Retina (tissue), 1 donor: ENCODE data around the gene SCLY.

Experiments
- DNase-seq: peaks from one replicate; pipeline ENCODE4 v3.0.0-alpha.2; 2016

SCLY gene

GRCh38 chr2:238098901-238099713 is 38.3 kb downstream of the SCLY start:
- DNase-seq = no peak

DNA sequence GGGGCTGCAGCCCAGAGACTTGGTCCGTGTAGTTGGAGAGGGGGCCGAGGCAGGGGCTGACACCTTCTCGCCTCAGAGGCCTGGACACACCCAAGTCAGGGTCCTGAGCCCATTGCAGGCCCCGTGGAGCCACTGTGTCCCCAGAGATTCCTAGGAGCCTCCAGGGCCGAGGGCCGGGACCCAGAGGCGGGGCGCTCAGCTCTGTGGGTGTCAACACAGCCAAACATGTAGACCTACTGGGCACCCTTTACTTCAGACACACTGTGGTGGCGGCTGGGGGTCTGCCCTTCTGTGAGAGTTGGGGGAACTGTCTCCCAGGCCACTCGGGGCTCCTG is 38.9 kb downstream of the SCLY start:
- DNase-seq = no peak

- DNase-seq = no peak
Observed at GRCh38 chr2:238100049-238100820, 39.4 kb downstream of the SCLY start, which contains the start of gene ESPNL. ESPNL (plus strand) TSS chr2:238100340; CDS start chr2:238100420, 80 bp downstream.

DNA sequence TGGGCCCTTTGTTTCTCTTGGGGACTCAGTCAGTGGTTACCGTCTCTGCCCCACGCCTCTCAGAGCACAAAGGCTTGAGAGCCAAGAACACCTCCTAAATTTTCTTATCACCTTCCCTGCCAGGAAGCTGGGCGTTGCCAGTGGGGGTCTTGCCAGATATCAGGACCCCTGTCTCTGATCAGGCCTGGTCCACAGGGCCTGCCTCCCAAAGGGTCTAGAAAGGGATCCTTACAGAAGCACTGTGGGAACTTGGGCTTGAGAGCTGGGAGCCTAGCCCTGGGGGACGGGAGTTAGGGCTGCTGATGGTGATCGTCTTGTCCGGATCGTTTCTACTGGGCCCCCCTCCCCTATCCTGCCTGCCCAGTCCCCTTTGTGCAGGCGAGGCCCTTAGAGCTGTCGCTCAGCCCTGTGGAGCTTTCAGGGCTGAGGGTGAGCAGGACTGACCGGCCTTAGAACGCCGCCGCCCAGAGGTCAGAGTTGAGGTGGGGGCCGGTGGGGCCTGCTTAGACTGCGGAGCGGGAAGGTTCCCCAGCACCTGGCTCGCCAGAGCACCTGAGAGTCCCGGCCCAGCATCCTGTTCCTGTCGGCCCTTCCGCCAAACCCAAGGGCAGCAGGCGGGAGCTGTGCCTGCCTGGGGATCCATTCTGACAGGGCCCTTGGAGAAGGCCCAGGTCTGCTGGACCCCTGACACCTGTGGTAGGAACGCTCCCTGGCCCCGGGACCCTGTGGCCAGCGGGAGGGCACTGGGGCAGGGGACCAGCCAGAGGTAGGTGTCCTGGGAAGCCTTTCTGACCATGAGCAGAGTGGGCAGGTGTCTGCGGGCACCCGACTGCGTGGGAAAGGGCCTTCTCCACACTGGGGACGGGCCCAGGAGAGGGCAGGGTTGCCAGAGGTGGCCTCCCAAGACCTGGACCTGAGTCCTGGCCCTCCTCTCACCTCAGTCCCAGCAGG is 40.3 kb downstream of the SCLY start:
- no peak for DNase-seq

DNA sequence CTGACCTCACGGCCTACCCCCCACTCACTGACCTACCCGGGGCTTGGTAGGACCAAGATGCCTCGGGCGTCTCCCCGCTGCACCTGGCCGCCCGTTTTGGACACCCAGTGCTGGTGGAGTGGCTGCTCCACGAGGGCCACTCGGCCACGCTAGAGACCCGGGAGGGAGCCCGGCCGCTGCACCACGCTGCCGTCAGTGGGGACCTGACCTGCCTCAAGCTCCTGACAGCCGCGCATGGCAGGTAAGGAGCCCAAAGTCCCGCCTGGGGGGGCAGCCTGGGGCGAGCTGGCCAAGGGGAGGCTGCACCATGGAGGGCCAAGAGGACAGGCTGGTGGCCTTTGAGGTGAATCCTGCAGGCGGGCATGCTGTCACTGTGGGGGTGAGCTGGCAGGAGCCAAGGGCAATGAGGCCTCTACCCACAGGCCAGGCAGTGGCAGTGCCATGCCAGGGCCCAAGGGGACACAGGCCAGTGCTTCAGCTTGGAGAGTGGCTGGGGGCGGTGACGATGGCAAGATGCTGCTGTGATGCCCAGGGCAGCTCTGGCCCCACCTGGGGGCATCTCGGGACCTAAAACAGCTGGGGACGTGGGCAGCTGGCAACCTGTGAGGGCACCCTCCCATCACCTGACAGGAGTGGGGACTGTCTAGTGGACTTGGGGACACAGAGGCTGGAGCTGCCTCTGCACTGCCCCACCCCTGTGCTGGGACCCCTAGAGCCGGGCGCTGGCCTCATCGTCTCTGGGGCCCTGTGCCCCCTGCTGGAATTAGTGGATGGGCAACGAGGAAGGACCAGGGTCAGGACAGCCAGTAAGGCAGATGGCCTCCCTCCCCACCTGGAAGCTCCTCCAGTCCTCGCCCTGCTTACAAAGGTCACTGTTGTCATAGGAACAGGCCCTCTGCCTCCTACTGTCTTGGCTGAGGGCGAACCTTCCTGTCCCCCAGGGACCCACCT is 41.4 kb downstream of the SCLY start:
- DNase-seq = no peak

DNA sequence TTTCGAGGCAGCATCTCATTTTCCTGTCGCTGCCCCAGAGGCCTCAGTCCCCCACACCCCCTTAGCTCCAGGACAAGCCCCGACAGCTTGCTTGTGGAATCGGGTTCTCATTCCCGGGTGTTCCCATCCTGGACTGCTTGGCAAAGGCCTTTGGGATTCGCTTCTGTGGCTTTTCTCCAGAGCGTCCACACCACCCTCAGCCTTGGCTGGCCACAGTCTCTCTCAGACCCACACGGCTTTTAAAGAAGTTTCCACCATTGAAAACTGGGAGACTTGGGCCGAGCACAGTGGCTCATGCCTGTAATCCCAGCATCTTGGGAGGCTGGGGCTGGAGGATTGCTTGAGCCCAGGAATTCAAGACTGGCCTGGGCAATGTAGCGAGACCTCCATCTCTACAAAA is 42.1 kb downstream of the SCLY start:
- DNase-seq = no peak

- DNase-seq = no peak
Observed at GRCh38 chr2:238103465-238104225, 42.8 kb downstream of the SCLY start.

GRCh38 chr2:238104226-238104690 is 43.5 kb downstream of the SCLY start:
- DNase-seq = no peak

DNA sequence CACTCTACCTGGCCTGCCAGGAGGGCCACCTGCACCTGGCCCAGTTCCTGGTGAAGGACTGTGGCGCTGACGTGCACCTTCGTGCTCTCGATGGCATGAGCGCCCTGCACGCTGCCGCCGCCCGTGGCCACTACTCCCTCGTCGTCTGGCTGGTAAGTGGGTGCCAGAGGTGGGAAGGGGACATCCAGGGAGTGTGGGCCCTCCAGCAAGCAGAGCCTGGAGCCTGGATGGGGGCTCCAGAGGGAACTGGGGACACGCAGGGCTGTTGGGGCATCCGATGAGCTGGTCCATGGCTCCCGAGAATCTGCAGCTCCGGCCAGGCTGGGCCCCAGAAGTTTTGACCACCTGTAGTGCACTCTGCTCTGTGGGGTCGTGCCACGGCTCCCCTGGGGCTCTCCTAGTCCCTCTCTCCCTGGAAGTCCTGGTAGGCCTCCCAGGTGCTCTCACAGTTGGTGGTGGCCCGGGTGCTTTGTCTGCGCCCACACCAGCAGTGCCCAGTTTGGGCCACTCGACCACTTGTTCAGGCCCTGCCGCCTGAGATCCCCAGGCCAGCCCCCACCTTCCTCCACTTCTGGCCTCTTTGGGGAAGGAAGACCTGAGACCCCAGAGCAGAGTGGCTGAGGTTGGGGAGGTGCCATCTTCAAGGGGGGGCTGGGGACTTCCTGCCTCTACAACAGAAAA is 44.0 kb downstream of the SCLY start:
- DNase-seq = no peak

GRCh38 chr2:238105506-238106338 is 44.9 kb downstream of the SCLY start:
- no peak for DNase-seq

DNA sequence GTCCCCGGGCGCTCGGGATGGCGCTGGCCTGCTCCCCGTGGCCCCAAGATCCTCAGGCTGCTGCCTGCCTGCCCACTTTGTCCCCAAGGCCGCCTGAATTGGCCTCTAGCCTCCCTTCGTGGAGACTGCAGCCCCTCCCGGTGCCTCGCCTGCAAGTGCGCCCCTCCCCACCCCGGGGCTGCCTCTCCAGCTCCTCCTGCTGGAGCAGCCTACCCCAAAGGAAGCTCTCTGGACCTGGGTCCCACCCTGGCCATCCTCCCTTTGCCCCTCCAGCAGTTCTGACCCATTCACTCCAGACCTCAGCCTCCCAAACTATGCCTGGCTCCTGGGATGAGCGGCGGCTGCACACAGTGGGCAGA is 45.5 kb downstream of the SCLY start:
- no peak for DNase-seq

- DNase-seq = no peak
Observed at GRCh38 chr2:238106698-238107524, 46.1 kb downstream of the SCLY start.

DNA sequence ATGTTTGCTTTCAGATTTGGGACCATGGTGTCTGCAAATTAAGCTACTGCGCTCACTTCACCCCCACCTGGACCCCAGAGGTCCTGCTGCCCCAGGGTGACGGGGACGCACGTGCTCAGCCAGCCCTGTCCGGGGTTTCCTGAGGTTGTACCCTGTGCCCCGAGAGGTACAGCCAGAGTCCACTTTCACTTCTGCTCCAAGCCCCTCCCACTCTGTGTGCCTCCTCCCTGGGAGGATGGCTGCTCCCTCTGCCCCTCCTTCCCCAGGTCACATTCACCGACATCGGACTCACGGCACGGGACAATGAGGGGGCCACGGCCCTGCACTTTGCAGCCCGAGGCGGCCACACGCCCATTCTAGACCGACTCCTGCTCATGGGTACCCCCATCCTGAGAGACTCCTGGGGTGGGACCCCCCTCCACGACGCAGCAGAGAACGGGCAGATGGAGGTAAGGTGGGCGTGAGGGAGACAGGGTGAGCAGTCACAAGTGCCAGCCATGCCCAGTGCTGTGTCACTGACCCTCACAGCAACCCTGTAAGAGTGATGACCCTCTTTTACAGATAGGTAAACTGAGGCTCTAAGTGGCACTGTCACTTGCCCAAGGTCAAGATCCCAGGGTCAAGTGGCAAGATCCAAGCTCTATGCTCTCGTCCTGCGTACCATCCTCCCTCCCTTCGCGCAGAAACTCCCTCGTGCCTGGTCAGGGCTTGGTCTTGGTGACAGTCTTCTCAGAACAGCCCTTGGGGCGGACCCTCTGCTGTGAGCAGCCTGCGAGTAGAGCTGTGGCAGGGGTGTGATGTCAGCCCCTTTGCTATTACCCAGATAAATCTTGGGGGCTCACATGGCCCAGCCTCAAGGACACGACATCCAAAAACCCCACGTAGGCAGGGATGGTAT is 47.0 kb downstream of the SCLY start:
- no peak for DNase-seq

DNA sequence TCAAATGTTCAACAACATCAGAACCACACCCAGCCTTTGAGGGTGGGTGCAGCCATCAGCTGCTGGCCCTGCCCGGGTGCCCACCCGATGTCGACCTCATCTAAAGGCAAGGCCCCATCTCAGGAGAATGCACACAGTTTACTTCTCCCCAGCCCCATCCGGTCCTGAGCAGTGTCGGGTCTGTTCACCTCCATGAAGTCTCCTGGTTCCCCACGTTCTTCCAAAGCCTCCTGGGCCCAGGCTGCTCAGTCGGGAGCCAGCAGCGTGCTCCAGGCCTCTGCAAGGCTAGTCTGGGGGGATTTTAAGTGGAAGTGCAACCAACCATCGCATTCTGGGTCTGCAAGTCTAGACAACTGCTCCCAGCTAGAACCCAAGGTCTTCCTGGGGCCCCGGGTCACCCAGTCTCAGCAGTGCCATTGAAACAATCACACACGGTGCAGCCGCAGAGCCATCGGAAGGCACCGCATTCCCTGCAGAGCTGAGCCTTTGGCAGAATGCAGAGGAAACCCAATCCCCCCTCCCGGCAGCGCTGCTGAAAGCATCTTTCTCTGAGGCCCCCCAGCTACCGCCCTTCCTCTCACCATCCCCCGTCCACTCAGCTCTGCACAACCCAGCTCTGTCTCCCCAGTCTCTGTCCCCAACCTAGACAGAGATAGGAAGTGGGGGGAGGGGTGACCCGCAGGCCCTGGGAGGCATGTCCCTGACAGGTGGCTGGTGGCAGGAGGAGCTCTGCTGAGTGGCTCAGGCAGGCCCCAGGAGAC is 47.8 kb downstream of the SCLY start:
- peak; percentile 58 for DNase-seq

DNA sequence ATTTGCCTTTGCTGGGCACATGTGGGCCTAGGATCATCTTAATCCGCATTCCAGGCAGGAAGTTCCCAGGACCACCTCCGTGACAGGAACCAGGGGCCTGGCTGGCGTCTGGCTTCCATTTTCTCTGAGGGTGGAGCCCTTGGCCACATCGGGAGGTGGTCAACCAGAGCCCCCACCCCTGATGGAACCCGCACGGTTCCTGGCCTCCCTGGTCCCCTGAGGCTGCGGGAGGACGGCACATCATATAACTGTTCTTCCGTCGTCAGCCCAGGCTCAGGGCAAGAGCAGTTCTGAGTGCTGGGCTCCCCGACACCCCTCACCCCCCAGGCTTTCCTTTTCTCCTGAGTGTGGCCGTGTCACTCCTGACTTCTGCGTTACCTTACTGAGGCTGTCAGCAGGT is 52.8 kb downstream of the SCLY start:
- no peak for DNase-seq

DNA sequence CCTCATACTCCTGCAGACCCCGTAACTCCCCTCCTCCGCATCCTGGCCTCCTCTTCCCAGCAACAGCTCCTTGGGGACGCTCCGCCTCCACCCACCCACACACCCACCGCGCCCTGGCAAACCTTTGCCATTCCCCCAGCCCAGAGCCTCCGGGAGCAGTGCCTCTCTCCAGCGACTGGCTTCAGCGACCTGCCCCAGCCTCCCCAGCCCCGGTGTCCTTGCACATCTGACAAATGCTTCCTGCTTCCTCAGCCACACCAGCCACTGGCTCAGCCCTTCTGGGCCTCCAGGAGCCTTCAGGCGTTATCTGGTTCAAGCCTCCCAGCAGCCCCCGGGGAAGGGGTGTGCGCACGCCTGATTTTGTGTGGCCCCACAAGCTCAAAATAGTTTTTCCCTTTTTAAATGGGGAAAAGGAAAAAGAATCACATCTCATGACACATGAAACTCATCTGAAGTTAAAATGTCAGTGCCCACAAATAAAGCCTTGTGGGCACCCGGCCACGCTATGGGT is 53.6 kb downstream of the SCLY start:
- no peak for DNase-seq
